Umbilical cord (tissue), 2 donors: Measurements from ENCODE around the gene DIAPH1. TPM values are rescaled to one million over a fixed set of nuclear protein-coding genes. Genes with fewer than 3 reads are reported as not detected.

ENCODE experiments used
- DNase-seq: peaks from one replicate; pipeline ENCODE4 v3.0.0-alpha.2; 2015; ENCODE audit warnings: low spot score
- total RNA-seq: library from RNA; depleted of rRNA; stranded (reverse); fragments of >200 nt; gene quantifications from one replicate; pipeline ENCODE4 v1.2.3, GENCODE V29; 2014; ENCODE audit warnings: low replicate concordance; ENCODE audit not compliant: insufficient read depth

Gene DIAPH1
- total RNA-seq, 1 donor from 2014 or later: 16.9 TPM

GRCh38 chr5:141564216-141564692, 54.5 kb downstream of the DIAPH1 start:
- peak; percentile 95 for DNase-seq

DNA sequence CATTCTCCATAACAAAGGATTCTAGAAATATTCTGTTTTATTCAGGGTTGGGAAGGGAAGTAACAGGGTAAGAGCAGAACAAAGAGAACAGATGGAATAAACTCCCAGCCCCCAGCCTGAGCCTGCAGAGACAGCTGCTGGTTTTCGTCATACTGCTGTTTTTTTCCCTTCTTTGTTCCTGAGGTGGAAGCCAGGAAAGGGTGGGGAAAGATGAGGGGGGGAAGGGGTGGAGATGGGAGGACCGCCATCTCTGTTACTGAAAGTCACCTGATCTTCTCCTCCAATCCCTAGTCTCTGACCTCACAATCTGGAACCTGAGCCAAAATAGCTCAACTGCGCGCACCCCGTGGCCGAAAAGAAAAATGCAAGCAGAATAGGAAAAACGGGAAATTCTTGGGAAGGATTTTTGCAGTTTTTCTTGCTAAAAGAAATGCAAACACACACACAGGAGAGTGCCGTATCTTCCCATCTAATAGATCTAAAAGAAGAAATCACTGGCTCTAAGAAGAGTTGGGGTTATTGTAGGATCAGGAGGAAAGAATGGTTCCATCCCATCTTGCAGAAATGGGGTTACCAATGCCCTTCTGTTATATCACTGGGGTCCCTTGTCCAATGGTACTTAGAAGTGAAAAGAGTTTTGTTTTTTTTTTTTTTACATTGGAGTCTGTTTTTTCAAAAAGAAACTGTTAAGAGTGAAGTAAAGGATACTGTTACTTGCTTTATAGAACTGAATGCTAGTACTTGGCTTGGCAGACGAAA, 57.9 kb downstream of the DIAPH1 start:
- peak; percentile 98 for DNase-seq

GRCh38 chr5:141560151-141560550, 58.6 kb downstream of the DIAPH1 start:
- DNase-seq: peak; percentile 51

DNA sequence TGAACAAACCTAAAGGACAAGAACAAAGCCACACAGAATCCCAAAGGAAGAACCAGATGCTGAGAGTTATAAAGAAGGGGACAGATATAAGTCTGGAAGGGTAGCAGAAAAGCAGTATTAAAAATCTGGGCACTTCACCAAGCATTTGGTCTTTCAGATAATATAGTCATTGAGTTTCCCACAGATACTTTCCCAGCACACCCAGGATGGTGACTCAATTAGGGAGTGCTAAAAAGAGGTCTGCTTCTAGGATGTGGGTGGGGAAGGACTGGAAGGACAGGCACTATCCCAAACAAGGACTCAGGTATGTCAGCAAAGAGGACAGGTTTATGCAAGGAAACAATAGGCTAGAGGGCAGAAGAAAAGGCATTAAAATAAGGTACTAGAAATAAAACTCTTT, 59.3 kb downstream of the DIAPH1 start:
- DNase-seq: peak; percentile 56

- no peak for DNase-seq
Observed at GRCh38 chr5:141558150-141558549, 60.6 kb downstream of the DIAPH1 start.

DNA sequence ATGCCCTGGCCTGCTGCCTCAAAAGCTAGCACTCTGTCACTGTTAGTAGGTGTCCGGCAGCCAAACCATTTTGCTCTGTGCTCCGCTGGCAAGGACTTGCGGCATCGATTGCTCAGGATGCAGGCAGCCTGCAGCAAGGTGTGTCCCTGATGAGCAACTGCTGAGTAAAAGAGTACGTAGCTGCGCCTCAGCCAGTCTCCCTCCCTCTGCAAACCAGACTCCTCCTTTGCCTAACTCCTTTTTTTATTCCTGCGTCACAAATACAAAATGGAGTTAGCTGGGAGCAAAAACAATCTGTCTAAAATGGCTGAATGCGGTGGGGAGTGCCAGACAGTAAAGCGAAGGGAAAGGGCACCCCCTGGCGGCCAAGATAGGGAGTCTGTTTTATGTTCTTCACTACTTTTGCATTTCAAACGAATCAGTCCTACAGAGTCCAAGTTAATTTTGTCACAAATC, 61.1 kb downstream of the DIAPH1 start:
- peak; percentile 98 for DNase-seq

DNA sequence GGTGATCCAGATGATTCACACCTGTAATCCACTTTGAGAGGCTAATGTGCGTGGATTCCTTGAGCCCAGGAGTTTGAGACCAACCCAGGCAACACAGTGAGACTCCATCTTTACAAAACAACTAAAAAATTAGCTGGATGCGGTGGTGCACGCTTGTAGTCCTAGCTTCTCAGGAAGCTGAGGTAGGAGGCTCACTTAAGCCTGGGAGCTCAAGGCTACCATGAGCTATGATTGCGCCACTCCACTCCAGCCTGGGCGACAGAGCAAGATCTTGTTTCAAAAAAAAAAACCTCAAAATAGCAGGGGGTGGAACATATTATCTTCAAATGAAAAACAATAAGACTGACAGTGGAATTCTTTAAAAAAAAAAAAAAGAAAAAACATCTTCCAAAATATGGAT, 70.9 kb downstream of the DIAPH1 start:
- DNase-seq: no peak

- no peak for DNase-seq
Observed at GRCh38 chr5:141547488-141547887, 71.3 kb downstream of the DIAPH1 start.

GRCh38 chr5:141543053-141543452, 75.7 kb downstream of the DIAPH1 start:
- DNase-seq: no peak

- no peak for DNase-seq
Observed at GRCh38 chr5:141534492-141535213, 84.1 kb downstream of the DIAPH1 start.

- DNase-seq: no peak
Observed at GRCh38 chr5:141533897-141534296, 84.9 kb downstream of the DIAPH1 start.

DNA sequence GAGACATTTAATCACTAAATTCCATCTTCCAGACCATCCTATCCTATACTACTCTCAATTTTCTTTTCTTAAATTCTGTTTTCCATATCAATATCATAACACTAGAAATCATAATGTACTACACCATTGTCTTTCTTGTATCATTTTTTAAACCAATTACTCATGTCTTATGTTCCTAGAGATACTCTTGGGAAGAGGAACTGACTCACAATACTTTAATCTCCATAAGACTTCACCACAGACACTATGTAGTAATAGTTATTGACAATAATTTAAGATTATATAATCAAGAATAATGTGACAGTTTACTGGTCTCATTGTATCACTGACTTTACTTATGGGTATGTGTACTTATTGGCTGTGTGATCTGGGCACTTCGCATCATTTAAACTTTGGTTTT, 86.1 kb downstream of the DIAPH1 start:
- DNase-seq: no peak

DNA sequence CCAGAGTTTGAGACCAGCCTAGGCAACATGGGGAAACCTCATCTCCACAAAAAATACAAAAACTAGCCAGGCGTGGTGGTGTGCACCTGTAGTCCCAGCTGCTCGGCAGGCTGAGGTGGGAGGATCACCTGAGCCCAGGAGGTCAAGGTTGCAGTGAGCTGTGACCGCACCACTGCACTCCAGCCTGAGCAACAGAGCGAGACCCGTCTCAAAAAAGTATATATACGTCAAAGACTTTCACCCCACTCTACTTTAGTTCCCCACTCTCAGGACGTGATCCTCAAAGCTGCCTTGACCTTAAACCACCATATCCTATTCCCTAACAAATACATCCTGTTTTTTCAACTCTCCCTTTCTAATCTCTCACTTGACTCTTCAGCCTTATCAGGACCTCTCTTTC, 88.9 kb downstream of the DIAPH1 start:
- DNase-seq: no peak

GRCh38 chr5:141529002-141529401, 89.8 kb downstream of the DIAPH1 start:
- DNase-seq: peak; percentile 86

- peak; percentile 48 for DNase-seq
Observed at GRCh38 chr5:141528291-141528984, 90.4 kb downstream of the DIAPH1 start.

DNA sequence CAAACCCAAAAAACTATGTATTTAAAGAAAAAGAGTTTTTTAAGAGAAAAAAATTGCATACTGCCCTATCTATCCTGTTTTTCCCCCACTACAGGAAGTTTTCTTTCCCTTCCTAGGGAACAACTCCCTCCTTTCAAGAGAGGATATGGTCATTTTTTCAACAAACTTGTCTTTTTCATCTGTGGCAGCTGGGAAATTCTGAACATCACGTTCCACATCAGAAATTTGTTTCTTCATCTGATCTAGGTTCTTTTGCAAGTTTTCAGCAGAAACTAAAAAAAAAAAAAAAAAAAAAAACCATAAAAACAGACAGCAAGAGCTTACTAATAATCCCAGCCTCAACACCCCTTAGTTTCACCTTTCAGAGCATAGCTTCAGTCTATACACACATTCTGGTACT, 91.4 kb downstream of the DIAPH1 start:
- DNase-seq: no peak

DNA sequence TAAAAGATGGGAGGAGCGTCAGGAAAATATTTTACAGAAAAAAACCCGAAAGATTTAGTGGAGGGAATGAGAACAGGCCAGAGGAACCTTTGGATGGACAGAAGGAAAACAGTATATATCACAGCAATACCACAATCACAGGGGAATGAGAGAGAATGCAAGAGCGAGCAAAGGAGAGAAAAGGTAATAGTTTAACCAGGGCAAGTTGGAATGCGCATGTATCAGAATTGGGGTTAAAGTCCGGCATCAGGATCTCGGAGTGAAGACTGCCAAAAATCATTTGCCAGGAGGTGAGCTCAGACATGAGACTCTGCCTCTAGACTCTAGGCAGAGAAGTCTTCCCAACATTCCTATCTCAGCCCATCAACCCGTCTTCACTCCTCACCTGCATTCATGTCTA, 93.1 kb downstream of the DIAPH1 start:
- DNase-seq: no peak

GRCh38 chr5:141524604-141525597, 93.9 kb downstream of the DIAPH1 start:
- peak; percentile 98 for DNase-seq

- no peak for DNase-seq
Observed at GRCh38 chr5:141523991-141524390, 94.8 kb downstream of the DIAPH1 start.

GRCh38 chr5:141522301-141522700, 96.5 kb downstream of the DIAPH1 start:
- DNase-seq: no peak

DNA sequence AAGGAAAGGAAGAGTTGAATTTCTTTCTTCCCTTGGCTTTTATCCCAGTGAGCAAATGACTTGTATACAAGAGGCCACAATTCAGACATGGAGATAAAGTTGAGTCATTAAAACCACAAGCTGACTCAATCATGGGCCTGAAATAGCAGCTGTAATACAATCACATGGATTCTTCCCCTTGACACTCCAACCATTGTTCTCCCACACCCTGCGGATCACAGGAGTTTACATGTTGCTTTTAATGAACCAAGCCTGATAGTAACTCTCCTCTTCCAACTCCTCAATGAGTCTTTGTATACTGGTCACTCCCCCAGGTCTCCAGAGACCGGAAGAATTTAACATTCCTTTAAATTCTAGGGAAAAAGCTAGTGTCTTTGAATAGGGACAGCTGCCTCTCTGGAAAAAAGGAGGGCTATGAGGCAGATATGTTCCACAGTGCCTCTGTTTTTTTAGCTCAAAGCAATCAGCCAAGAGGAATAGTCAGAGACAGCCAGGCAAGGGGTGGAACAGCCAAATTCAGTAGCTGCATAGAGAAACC, 97.5 kb downstream of the DIAPH1 start:
- peak; percentile 80 for DNase-seq
